AG09319 (cell line): ENCODE results near the gene INO80C.
"Not testable (repeated sequence)": the region's sequence is repeated elsewhere in the genome, so short reads cannot be mapped to it uniquely, and the experiment has no call there.

Experiments used
- DNase-seq: peaks from one replicate; pipeline ENCODE4 v3.0.0-alpha.2; 2010; ENCODE audit warnings: low read depth; ENCODE audit errors: extremely low read depth
- CTCF ChIP-seq: IDR thresholded peaks from 2 replicates; pipeline ENCODE4 v1.5.1; 2011; ENCODE audit warnings: low read depth, mild to moderate bottlenecking, inconsistent platforms, low read length, moderate library complexity

Gene INO80C

GRCh38 chr18:35458271-35458670 lies 39.5 kb downstream of the INO80C start:
- no peak for TF ChIP-seq CTCF

GRCh38 chr18:35457140-35457704 lies 40.5 kb downstream of the INO80C start:
- TF ChIP-seq CTCF = no peak
- no peak for DNase-seq

More at GRCh38 chr18:35458271-35458670, 39.5 kb downstream of the INO80C start:
- no peak for DNase-seq

GRCh38 chr18:35455926-35456763 lies 41.6 kb downstream of the INO80C start:
- no peak for TF ChIP-seq CTCF

GRCh38 chr18:35454803-35455202 lies 43.0 kb downstream of the INO80C start:
- TF ChIP-seq CTCF = no peak
- no peak for DNase-seq

More at GRCh38 chr18:35455926-35456763, 41.6 kb downstream of the INO80C start:
- no peak for DNase-seq

GRCh38 chr18:35453065-35453464 lies 44.7 kb downstream of the INO80C start:
- DNase-seq = not testable (repeated sequence)

- no peak for TF ChIP-seq CTCF
- DNase-seq = no peak
These were observed 45.8 kb downstream of the INO80C start for GRCh38 chr18:35451916-35452315.

- no peak for DNase-seq
- TF ChIP-seq CTCF = no peak
These were observed 46.7 kb downstream of the INO80C start for GRCh38 chr18:35451032-35451431.
